ENCODE results near the gene RHOG.
"Not testable (repeated sequence)": the region's sequence is repeated elsewhere in the genome, so short reads cannot be mapped to it uniquely, and the experiment has no call there.

The RHOG gene

DNA sequence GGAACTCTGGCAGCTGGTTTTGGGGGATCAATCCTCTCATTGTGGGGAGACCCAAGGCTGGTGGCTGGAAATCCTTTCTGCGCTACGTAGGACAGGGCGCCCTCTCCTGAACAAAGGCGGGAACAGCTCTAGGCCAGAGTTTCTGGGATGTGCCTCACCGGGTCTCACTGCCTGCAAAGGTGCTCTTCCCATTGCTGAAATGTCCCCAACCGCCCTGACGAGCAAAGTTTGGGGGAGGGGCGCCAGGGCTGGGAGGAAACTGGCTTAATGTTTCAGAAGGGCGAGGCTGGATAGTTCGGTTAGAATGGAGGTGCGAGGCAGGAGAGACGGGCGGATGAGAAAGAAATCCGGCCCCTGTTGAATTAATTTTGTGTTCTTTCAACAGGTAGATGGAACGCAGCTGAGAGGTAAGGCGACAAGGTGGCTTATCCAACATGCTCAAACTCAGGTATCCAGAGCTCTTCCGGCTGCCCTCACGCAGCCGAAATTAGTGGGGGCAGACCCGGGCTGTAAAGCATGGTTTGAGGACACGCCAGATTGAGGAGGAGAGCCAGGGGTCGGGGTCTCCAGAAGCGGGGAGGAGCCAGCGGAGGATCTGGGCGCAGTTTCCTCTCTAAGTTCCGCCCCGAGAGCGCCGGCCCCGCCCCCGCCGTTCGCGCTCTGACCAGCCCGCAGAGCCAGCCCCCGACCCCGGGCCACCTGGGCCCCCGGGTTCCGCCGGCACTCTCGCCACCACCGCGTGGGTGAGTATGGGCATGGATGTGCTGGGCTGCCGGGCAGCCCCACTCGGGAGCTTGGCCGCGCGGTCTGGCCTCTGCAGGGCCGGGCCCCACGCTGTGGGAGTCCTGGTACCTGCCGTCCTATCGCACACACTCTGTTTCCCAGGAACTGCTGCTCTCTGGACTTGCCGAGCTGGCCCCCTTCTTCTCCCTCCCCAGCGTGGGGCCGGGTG lies 32.6 kb downstream of the RHOG start, which contains the start of gene PGAP2:
Gene PGAP2 (plus strand): TSS at position 652 of the 952 bp plus-strand sequence. CDS start 2,700 bp downstream, outside the sequence.
- peak in 2 of 4 experiments; percentile 15 to 49 for DNase-seq

- no peak for DNase-seq
Observed at GRCh38 chr11:3803726-3804495, 36.8 kb downstream of the RHOG start.

DNA sequence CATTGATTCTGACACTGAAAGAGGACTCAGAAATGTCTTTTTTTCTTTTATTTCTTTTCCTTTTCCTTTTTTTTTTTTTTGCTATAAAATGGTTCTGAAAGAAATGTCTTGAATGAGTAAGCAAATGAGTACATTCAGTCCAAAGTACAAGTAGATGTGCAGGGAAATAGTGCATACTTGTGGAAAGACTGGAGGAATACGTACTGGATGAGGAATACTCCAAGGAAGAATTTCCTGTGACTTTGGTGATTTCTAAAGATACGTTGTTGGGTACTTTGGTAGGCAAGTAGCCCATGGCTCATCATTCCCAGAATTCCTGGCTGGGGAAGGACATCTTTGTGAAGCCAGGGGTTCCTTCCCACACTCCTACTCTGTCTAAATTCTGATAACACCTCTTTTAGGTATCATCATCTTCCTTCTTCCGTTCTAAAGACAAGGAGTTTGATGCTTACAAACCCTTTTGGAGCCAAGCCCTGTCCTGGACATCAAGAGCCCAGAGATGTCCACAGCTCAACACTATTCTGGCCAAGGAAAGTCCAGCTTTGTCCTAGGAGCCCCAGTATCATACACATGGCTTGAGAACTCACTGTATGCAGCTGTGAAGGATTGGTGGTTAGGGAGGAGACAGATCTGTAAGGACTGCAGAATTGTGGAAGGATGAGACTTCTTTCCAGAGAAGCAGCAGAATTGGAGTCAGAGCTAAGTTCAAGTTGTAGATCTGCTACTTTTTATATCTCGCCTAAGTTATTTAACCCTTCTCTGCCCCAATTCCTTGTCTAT lies 38.6 kb downstream of the RHOG start:
- no peak for DNase-seq

- DNase-seq, result no peak
Observed at GRCh38 chr11:3799873-3800272, 40.9 kb downstream of the RHOG start.

- DNase-seq, result no peak
Observed at GRCh38 chr11:3799143-3799542, 41.6 kb downstream of the RHOG start.

GRCh38 chr11:3797329-3798090 lies 43.2 kb downstream of the RHOG start, which contains the start of gene NUP98:
TSS of gene NUP98 (minus strand) at chr11:3797554. CDS start at chr11:3782117, 15,437 bp downstream.
- peak; percentile 97 to 99 (median 97) for DNase-seq

- DNase-seq, result no peak
Observed at GRCh38 chr11:3796801-3797328, 43.9 kb downstream of the RHOG start.

GRCh38 chr11:3796346-3796745 lies 44.4 kb downstream of the RHOG start:
- DNase-seq, result no peak

DNA sequence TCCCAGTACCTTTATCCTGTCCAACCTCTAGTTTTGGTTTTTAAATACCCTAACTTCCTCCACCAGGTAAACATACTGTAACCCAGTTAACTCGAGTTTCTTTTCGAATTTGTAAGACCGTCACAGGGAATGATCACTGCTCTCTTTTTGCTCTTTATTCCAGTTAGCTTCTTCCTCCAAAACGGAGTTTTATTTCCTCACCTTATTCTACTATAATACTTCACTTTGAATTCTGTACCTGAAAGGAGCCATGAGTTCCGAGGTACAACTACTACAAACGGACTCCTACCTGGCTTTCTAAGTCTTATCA lies 44.8 kb downstream of the RHOG start:
- DNase-seq, result no peak

GRCh38 chr11:3795131-3796001 lies 45.4 kb downstream of the RHOG start:
- DNase-seq, result no peak

GRCh38 chr11:3794387-3794786 lies 46.4 kb downstream of the RHOG start:
- not testable (repeated sequence) for DNase-seq

DNA sequence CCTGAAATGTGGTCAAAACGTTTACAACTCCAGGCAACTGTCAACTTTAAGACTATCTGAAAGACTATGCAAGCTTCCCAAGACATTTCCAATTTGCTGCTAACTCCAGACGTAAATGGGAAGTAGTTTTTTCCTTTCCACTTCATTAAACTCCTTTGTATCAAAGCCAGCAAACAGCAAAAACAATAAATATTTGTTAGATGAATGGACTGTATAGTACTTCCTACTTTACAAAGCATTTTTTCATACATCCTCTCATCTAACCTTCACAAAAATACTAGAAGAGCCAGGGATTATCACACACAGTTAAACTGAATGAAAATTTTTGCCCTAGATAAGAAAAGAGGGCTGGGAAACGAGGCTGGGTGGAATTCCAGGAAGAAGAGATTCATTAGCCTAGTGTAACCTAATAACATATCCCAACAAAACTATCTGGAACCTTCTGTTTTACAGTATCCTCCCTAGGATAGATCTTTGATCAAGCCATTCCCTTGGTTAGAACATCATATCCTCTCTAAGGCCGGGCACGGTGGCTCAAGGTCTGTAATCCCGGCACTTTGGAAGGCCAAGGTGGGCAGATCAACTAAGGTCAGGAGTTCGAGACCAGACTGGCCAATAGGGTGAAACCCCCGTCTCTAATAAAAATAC lies 53.9 kb downstream of the RHOG start:
- DNase-seq, result no peak

DNA sequence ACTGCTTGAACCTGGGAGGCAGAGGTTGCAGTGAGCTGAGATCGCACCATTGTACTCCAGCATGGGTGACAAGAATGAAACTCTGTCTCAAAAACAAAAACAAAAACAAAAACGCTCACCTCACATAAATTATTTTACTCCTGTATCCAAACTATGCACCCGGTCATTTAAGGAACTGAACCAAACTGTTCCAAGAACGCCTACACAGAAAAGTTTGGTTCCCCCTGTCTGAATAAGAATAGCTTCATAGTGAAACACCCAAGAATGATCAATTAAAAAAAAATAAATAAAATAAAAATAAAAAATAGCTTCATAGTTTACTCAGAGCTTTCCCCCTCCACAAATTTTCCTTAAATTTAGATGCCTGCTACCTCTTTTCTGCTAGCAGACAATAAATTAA lies 57.1 kb downstream of the RHOG start:
- no peak for DNase-seq

DNA sequence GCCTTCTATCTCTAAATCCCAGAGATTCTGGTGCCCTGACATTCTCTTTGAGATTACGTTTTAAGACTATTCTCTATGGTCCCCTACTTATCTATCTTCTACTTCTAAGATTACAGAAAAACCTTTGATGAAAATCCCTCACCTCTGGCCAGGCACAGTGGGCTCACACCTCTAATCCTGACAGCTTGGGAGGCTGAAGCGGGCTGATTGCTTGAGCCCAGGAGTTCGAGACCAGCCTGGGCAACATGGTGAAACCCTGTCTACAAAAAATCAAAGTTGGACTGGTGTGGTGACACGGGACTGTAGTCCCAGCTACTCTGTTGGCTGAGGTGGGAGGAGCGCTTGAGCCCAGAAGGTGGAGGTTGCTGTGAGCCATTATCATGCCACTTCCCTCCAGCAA lies 57.8 kb downstream of the RHOG start:
- DNase-seq, result no peak

DNA sequence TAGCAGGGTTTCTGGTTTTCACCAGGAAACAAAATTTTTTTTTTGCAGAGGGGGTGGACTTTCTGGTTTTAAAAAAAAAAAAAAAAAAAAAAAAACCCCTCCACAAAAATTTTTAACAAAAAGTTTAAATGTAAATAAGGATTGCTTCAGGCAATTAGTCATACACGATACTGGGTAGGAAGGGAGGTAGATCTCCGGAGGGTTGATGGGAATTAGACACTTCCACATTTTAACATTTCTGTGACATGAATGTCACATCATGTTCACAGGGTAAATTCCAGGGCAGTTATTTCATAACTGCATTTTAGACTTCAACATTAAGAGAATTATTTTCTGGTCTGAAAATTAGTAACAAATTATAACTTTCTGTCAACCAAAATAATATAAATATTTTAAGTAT lies 59.3 kb downstream of the RHOG start:
- no peak for DNase-seq

Data from activated naive CD4-positive, alpha-beta T cell (primary cell).